DOHH2 (cell line): Measurements from ENCODE around the gene B3GALNT2.
A peak's percentile ranks its signal among the peaks of the same experiment; 100 is the strongest.
"Not testable (repeated sequence)": the region's sequence is repeated elsewhere in the genome, so short reads cannot be mapped to it uniquely, and the experiment has no call there.

Source experiments
- H3F3A ChIP-seq: fragments of 200-600 bp; sonication (generic), shearing (Covaris generic); 2 replicates; pipeline ENCODE4 v1.6.0; 2016; ENCODE audit warnings: antibody characterized with exemption, mild to moderate bottlenecking; ENCODE audit not compliant: control insufficient read depth, insufficient read depth
- H3K27ac ChIP-seq: fragments of 200-600 bp; sonication (generic); 2 replicates; pipeline ENCODE4 v1.5.1; 2014; ENCODE audit warnings: low read depth, mild to moderate bottlenecking, low read length, moderate library complexity
- H3K27me3 ChIP-seq: fragments of 200-600 bp; sonication (generic); 2 replicates; pipeline ENCODE4 v1.6.1; 2014; ENCODE audit warnings: mild to moderate bottlenecking, low read length, mixed read lengths; ENCODE audit not compliant: control insufficient read depth
- H3K36me3 ChIP-seq: fragments of 200-600 bp; sonication (generic); 2 replicates; pipeline ENCODE4 v1.6.1; 2014; ENCODE audit warnings: mild to moderate bottlenecking, low read length, moderate library complexity, mixed read lengths; ENCODE audit not compliant: control insufficient read depth
- H3K4me1 ChIP-seq: fragments of 200-600 bp; sonication (generic); 2 replicates; pipeline ENCODE4 v1.6.1; 2014; ENCODE audit warnings: mild to moderate bottlenecking, low read length, mixed read lengths; ENCODE audit not compliant: control insufficient read depth
- H3K4me2 ChIP-seq: fragments of 200-600 bp; sonication (generic); 2 replicates; pipeline ENCODE4 v1.6.0; 2014; ENCODE audit warnings: mild to moderate bottlenecking, low read length, moderate library complexity
- H3K4me3 ChIP-seq: fragments of 200-600 bp; sonication (generic); 2 replicates; pipeline ENCODE4 v1.5.1; 2014; ENCODE audit warnings: mild to moderate bottlenecking, low read length, mixed read lengths
- H3K79me2 ChIP-seq: fragments of 200-600 bp; sonication (generic); 2 replicates; pipeline ENCODE4 v1.6.1; 2014; ENCODE audit warnings: mild to moderate bottlenecking, low read length, mixed read lengths; ENCODE audit not compliant: control insufficient read depth
- H3K9me2 ChIP-seq: fragments of 200-600 bp; sonication (generic); replicated peaks from 2 replicates; pipeline ENCODE4 v1.6.1; 2014; ENCODE audit warnings: mild to moderate bottlenecking, low read length, mixed read lengths; ENCODE audit not compliant: control insufficient read depth
- H3K9me3 ChIP-seq: fragments of 200-600 bp; sonication (generic); 2 replicates; pipeline ENCODE4 v1.6.1; 2014; ENCODE audit warnings: antibody characterized with exemption, low read length, mixed read lengths; ENCODE audit not compliant: control insufficient read depth, insufficient read depth
- H4K20me1 ChIP-seq: fragments of 200-600 bp; sonication (generic); 2 replicates; pipeline ENCODE4 v1.6.0; 2014; ENCODE audit warnings: low read depth, mild to moderate bottlenecking, antibody characterized with exemption, low read length, moderate library complexity; ENCODE audit not compliant: control insufficient read depth, insufficient read depth
- CTCF ChIP-seq: fragments of 200-600 bp; sonication (generic); IDR thresholded peaks from one replicate; pipeline ENCODE4 v1.5.1; 2014; ENCODE audit warnings: antibody characterized with exemption, mild to moderate bottlenecking, low read depth, low read length; ENCODE audit not compliant: poor library complexity, severe bottlenecking
- EZH2phosphoT487 ChIP-seq: fragments of 200-600 bp; sonication (generic); IDR thresholded peaks from 2 replicates; pipeline ENCODE4 v1.6.1; 2017; ENCODE audit warnings: borderline replicate concordance, mild to moderate bottlenecking, antibody characterized with exemption, low read length, moderate library complexity, mixed read lengths

Gene B3GALNT2

GRCh38 chr1:235504122-235504493, at the start of gene B3GALNT2:
B3GALNT2 (minus strand) TSS chr1:235504452; CDS start chr1:235504252, 200 bp downstream.
- H3K4me2 ChIP-seq = peak within 1 kb of the TSS; percentile 100
- peaks cover 48% of the 10 kb centered on the region for H3K79me2 ChIP-seq
- peak within 1 kb of the TSS; percentile 82 for H3K27ac ChIP-seq
- 0 out of 2 replicates have a peak, but pooled peaks cover 3% of the 10 kb centered on the region for H3K36me3 ChIP-seq
- no peaks in the 10 kb centered on the region for H3K9me3 ChIP-seq
- H3K4me3 ChIP-seq = peak within 1 kb of the TSS; percentile 93
- peaks cover 9% of the 10 kb centered on the region for H3F3A ChIP-seq
- H4K20me1 ChIP-seq = peaks cover 4% of the 10 kb centered on the region
- TF ChIP-seq CTCF (no peak), EZH2phosphoT487 (no peak)
- no peaks in the 10 kb centered on the region for H3K9me2 ChIP-seq
- H3K27me3 ChIP-seq = no peaks in the 10 kb centered on the region
- H3K4me1 ChIP-seq = peaks cover 22% of the 10 kb centered on the region

GRCh38 chr1:235553112-235553551, 48.9 kb upstream of the B3GALNT2 start:
- H3K4me1 ChIP-seq = no peaks in the 10 kb centered on the region
- no peak overlapping the region for H3K4me2 ChIP-seq
- TF ChIP-seq CTCF (no peak), EZH2phosphoT487 (no peak)
- no peak overlapping the region for H3K4me3 ChIP-seq
- H4K20me1 ChIP-seq = no peaks in the 10 kb centered on the region
- no peaks in the 10 kb centered on the region for H3K79me2 ChIP-seq
- no peaks in the 10 kb centered on the region for H3K36me3 ChIP-seq
- peaks cover 4% of the 10 kb centered on the region; the same call in 1 of the 2 replicates for H3K27me3 ChIP-seq
- H3K27ac ChIP-seq = no peak overlapping the region
- no peaks in the 10 kb centered on the region for H3K9me3 ChIP-seq
- no peaks in the 10 kb centered on the region for H3F3A ChIP-seq
- no peaks in the 10 kb centered on the region for H3K9me2 ChIP-seq

GRCh38 chr1:235552146-235552716, 48.0 kb upstream of the B3GALNT2 start:
- Histone ChIP-seq H3K27ac (no peak overlapping the region), H3K9me2 (no peaks in the 10 kb centered on the region)

GRCh38 chr1:235549351-235550139, 45.3 kb upstream of the B3GALNT2 start:
- Histone ChIP-seq H3K79me2 (no peaks in the 10 kb centered on the region), H3K9me2 (no peaks in the 10 kb centered on the region), H3K4me3 (no peak overlapping the region), H3F3A (no peaks in the 10 kb centered on the region), H3K27ac (no peak overlapping the region), H3K36me3 (no peaks in the 10 kb centered on the region), H3K9me3 (no peaks in the 10 kb centered on the region), H4K20me1 (no peaks in the 10 kb centered on the region), H3K27me3 (peaks cover 12% of the 10 kb centered on the region; the same call in 1 of the 2 replicates), H3K4me2 (no peak overlapping the region), H3K4me1 (no peaks in the 10 kb centered on the region)
- TF ChIP-seq EZH2phosphoT487 = no peak
- TF ChIP-seq CTCF = no peak

More at GRCh38 chr1:235552146-235552716, 48.0 kb upstream of the B3GALNT2 start:
- Histone ChIP-seq H3F3A (no peaks in the 10 kb centered on the region), H3K27me3 (peaks cover 6% of the 10 kb centered on the region; the same call in 1 of the 2 replicates), H3K36me3 (no peaks in the 10 kb centered on the region), H4K20me1 (no peaks in the 10 kb centered on the region), H3K4me1 (no peaks in the 10 kb centered on the region), H3K4me3 (no peak overlapping the region), H3K9me3 (no peaks in the 10 kb centered on the region), H3K79me2 (no peaks in the 10 kb centered on the region), H3K4me2 (no peak overlapping the region)
- TF ChIP-seq EZH2phosphoT487 = no peak

GRCh38 chr1:235546369-235547155, 42.3 kb upstream of the B3GALNT2 start:
- H3F3A ChIP-seq, H4K20me1 ChIP-seq, H3K4me2 ChIP-seq, H3K4me1 ChIP-seq, H3K4me3 ChIP-seq, H3K9me3 ChIP-seq, H3K27ac ChIP-seq, H3K9me2 ChIP-seq, H3K36me3 ChIP-seq, H3K79me2 ChIP-seq: not testable (repeated sequence)
- H3K27me3 ChIP-seq = peaks cover 12% of the 10 kb centered on the region; the same call in 1 of the 2 replicates
